Measurements from ENCODE around the gene SSMEM1.
A peak's percentile ranks its signal among the peaks of the same experiment; 100 is the strongest.
"Not testable (repeated sequence)": the region's sequence is repeated elsewhere in the genome, so short reads cannot be mapped to it uniquely, and the experiment has no call there.

Gene SSMEM1

GRCh38 chr7:130234078-130234477, 26.4 kb downstream of the SSMEM1 start:
- no peak overlapping the region for H3K4me2 ChIP-seq (ENCODE audit: low read depth, low read length, poor library complexity, severe bottlenecking)
- H4K20me1 ChIP-seq (ENCODE audit: low read depth, low read length): no peaks in the 10 kb centered on the region
- H3K27me3 ChIP-seq (ENCODE audit: low read length): no peaks in the 10 kb centered on the region
- no peak overlapping the region for H3K9ac ChIP-seq (ENCODE audit: low read length)
- no peak overlapping the region for H2AFZ ChIP-seq (ENCODE audit: low read depth, low read length, severe bottlenecking)
- H3K9me2 ChIP-seq (replicated peaks; ENCODE audit: insufficient read depth, low read length): no peaks in the 10 kb centered on the region
- H3K27ac ChIP-seq (ENCODE audit: low read depth, low read length): no peak overlapping the region
- no peaks in the 10 kb centered on the region for H3K36me3 ChIP-seq (ENCODE audit: low read length)
- H3K4me3 ChIP-seq (ENCODE audit: insufficient read depth, low read length, poor library complexity, severe bottlenecking): no peak overlapping the region
- no peaks in the 10 kb centered on the region for H3K79me2 ChIP-seq (ENCODE audit: insufficient read depth, low read length)
- H3F3A ChIP-seq (ENCODE audit: insufficient read depth): peaks cover 4% of the 10 kb centered on the region
- TF ChIP-seq CTCF (IDR thresholded peaks at IDR 0.05; ENCODE audit: insufficient read depth, low read length, poor library complexity, severe bottlenecking): no peak
- TF ChIP-seq EZH2phosphoT487 (conservative IDR thresholded peaks at IDR 0.05; ENCODE audit: low read length): no peak
- no peaks in the 10 kb centered on the region for H3K9me3 ChIP-seq (ENCODE audit: insufficient read depth, low read length)

- not testable (repeated sequence) for H3K27me3 ChIP-seq (ENCODE audit: low read length); H3K27ac ChIP-seq (ENCODE audit: low read depth, low read length); H3K4me3 ChIP-seq (ENCODE audit: insufficient read depth, low read length, poor library complexity, severe bottlenecking); H3K9ac ChIP-seq (ENCODE audit: low read length); H3K9me3 ChIP-seq (ENCODE audit: insufficient read depth, low read length); H3K9me2 ChIP-seq (replicated peaks; ENCODE audit: insufficient read depth, low read length); H3K79me2 ChIP-seq (ENCODE audit: insufficient read depth, low read length); H2AFZ ChIP-seq (ENCODE audit: low read depth, low read length, severe bottlenecking); H3K4me2 ChIP-seq (ENCODE audit: low read depth, low read length, poor library complexity, severe bottlenecking); H4K20me1 ChIP-seq (ENCODE audit: low read depth, low read length); H3K36me3 ChIP-seq (ENCODE audit: low read length); H3F3A ChIP-seq (ENCODE audit: insufficient read depth)
Observed at GRCh38 chr7:130236361-130236760, 28.7 kb downstream of the SSMEM1 start.

- no peak for TF ChIP-seq CTCF (IDR thresholded peaks at IDR 0.05; ENCODE audit: insufficient read depth, low read length, poor library complexity, severe bottlenecking)
- TF ChIP-seq EZH2phosphoT487 (conservative IDR thresholded peaks at IDR 0.05; ENCODE audit: low read length): no peak
- no peak overlapping the region for H3K27ac ChIP-seq (ENCODE audit: low read depth, low read length)
- no peaks in the 10 kb centered on the region for H3K36me3 ChIP-seq (ENCODE audit: low read length)
- H3K9me3 ChIP-seq (ENCODE audit: insufficient read depth, low read length): no peaks in the 10 kb centered on the region
- no peak overlapping the region for H2AFZ ChIP-seq (ENCODE audit: low read depth, low read length, severe bottlenecking)
- no peak overlapping the region for H3K4me2 ChIP-seq (ENCODE audit: low read depth, low read length, poor library complexity, severe bottlenecking)
- H3K9ac ChIP-seq (ENCODE audit: low read length): no peak overlapping the region
- H3K9me2 ChIP-seq (replicated peaks; ENCODE audit: insufficient read depth, low read length): no peaks in the 10 kb centered on the region
- no peaks in the 10 kb centered on the region for H3K27me3 ChIP-seq (ENCODE audit: low read length)
- H3K4me3 ChIP-seq (ENCODE audit: insufficient read depth, low read length, poor library complexity, severe bottlenecking): no peak overlapping the region
- no peaks in the 10 kb centered on the region for H4K20me1 ChIP-seq (ENCODE audit: low read depth, low read length)
- no peaks in the 10 kb centered on the region for H3F3A ChIP-seq (ENCODE audit: insufficient read depth)
- no peaks in the 10 kb centered on the region for H3K79me2 ChIP-seq (ENCODE audit: insufficient read depth, low read length)
Observed at GRCh38 chr7:130240240-130240639, 32.6 kb downstream of the SSMEM1 start.

GRCh38 chr7:130242198-130243014, 34.7 kb downstream of the SSMEM1 start:
- no peaks in the 10 kb centered on the region for H3F3A ChIP-seq (ENCODE audit: insufficient read depth)
- H3K27ac ChIP-seq (ENCODE audit: low read depth, low read length): no peak overlapping the region
- H3K9ac ChIP-seq (ENCODE audit: low read length): 0 out of 2 replicates have a peak overlapping the region, but pooled peaks have one; percentile 7
- H3K4me2 ChIP-seq (ENCODE audit: low read depth, low read length, poor library complexity, severe bottlenecking): no peak overlapping the region
- no peaks in the 10 kb centered on the region for H3K27me3 ChIP-seq (ENCODE audit: low read length)
- no peaks in the 10 kb centered on the region for H3K9me3 ChIP-seq (ENCODE audit: insufficient read depth, low read length)
- H3K4me3 ChIP-seq (ENCODE audit: insufficient read depth, low read length, poor library complexity, severe bottlenecking): no peak overlapping the region
- no peaks in the 10 kb centered on the region for H3K9me2 ChIP-seq (replicated peaks; ENCODE audit: insufficient read depth, low read length)
- TF ChIP-seq CTCF (IDR thresholded peaks at IDR 0.05; ENCODE audit: insufficient read depth, low read length, poor library complexity, severe bottlenecking) (peak; percentile 91), EZH2phosphoT487 (conservative IDR thresholded peaks at IDR 0.05; ENCODE audit: low read length) (no peak)
- H3K36me3 ChIP-seq (ENCODE audit: low read length): no peaks in the 10 kb centered on the region
- no peaks in the 10 kb centered on the region for H4K20me1 ChIP-seq (ENCODE audit: low read depth, low read length)
- peak overlapping the region; percentile 95 for H2AFZ ChIP-seq (ENCODE audit: low read depth, low read length, severe bottlenecking)
- no peaks in the 10 kb centered on the region for H3K79me2 ChIP-seq (ENCODE audit: insufficient read depth, low read length)

GRCh38 chr7:130243486-130243885, 35.8 kb downstream of the SSMEM1 start:
- not testable (repeated sequence) for H3K9ac ChIP-seq (ENCODE audit: low read length); H3K4me3 ChIP-seq (ENCODE audit: insufficient read depth, low read length, poor library complexity, severe bottlenecking); H3K36me3 ChIP-seq (ENCODE audit: low read length); H3K79me2 ChIP-seq (ENCODE audit: insufficient read depth, low read length); H3K4me2 ChIP-seq (ENCODE audit: low read depth, low read length, poor library complexity, severe bottlenecking); H4K20me1 ChIP-seq (ENCODE audit: low read depth, low read length); H2AFZ ChIP-seq (ENCODE audit: low read depth, low read length, severe bottlenecking); H3K27ac ChIP-seq (ENCODE audit: low read depth, low read length); H3K27me3 ChIP-seq (ENCODE audit: low read length); H3K9me2 ChIP-seq (replicated peaks; ENCODE audit: insufficient read depth, low read length); H3K9me3 ChIP-seq (ENCODE audit: insufficient read depth, low read length); H3F3A ChIP-seq (ENCODE audit: insufficient read depth)

Data from SU-DHL-6 (cell line).